HG03196 (cell line): ENCODE results near the gene SIRT3.

Source experiments
- ATAC-seq: cut with Tn5 transposase; IDR thresholded peaks from one replicate; pipeline ENCODE4 v1.9.1; 2021; ENCODE audit not compliant: unreplicated experiment

Gene SIRT3

DNA sequence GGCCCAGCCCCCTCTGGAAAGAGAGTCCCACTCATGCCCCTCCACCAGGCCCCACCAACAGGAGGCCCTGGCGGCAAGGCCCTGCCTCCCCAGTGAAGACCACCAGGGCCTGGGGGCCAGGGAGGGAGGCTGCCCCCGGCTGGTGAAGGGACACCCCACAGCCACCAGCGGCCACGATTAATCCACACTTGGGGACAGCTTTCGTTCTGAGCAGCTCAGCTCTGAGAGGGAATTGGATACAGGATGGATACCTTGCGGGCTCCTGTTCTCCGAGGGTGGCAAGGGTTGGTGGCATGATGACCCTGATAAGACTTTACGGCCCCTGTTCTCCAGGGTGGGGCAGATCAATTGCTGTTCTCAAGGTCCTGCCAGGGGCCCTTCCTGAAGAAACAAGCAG lies 35.2 kb upstream of the SIRT3 start:
- no peak for ATAC-seq

- no peak for ATAC-seq
These were observed 34.5 kb upstream of the SIRT3 start for GRCh38 chr11:270451-271318.

GRCh38 chr11:269146-269890 lies 33.2 kb upstream of the SIRT3 start:
- ATAC-seq = peak; percentile 70

GRCh38 chr11:268716-269145 lies 32.6 kb upstream of the SIRT3 start:
- ATAC-seq = peak; percentile 44

- no peak for ATAC-seq
These were observed 31.4 kb upstream of the SIRT3 start for GRCh38 chr11:267491-267994.

GRCh38 chr11:266676-267439 lies 30.7 kb upstream of the SIRT3 start:
- no peak for ATAC-seq

DNA sequence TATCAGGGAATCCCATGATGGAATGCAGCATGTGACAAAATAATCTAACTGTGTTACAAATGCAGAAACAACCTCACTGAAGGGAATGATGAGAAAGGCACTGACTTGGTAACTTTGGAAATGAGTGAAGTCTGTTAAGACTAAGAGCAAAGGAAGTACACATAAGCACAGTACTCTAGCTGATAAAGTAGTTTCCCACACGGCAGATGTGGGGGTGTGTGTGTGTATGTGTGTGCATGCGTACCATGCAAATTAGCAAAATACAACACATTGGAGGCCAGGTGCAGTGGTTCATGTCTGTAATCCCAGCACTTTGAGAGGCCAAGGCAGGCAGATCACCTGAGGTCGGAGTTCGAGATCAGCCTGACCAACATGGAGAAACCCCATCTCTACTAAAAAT lies 25.5 kb upstream of the SIRT3 start:
- ATAC-seq = no peak

- ATAC-seq = no peak
These were observed 23.3 kb upstream of the SIRT3 start for GRCh38 chr11:259413-259812.

- no peak for ATAC-seq
These were observed 21.8 kb upstream of the SIRT3 start for GRCh38 chr11:257766-258493.

DNA sequence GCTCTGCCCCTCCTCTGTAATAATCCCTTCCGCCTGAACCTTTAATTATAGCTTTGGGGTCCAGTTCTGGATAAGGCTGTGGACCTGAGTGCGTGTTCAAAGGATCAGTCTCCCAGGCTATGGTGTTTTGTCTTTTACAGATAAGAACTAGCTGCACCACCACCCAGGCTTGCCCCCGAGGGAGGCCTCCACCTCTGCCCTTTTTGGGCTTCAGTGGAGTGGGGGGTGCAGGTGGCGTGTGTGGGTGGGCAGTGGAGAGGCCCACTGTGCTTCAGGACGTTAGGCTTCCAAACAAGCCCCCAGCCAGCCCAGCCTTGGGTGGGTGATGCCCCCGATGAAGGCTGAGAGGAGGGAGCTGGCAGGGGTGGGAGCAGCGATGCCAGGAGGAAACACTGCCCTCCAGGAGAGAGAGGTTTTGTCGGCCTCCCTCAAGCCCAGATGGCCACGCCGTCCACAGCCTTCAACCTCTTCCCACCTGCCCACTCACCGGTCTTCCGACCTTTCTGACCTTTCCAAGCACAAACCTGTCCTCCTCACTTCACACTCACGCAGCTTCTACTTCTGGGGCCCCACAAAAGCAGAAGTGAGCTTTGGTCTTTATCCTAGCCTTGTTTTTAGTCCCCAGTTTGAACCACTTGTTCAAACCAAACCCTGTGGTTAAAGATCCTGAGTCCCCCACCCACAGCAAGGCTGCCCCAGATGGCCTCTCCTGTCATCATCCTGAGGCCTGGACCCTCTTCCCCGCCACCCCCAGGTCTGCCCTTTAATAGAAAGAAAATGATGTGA lies 21.0 kb upstream of the SIRT3 start:
- ATAC-seq = no peak

GRCh38 chr11:255816-256215 lies 19.7 kb upstream of the SIRT3 start:
- ATAC-seq = no peak

- ATAC-seq = no peak
These were observed 19.0 kb upstream of the SIRT3 start for GRCh38 chr11:255176-255575.

DNA sequence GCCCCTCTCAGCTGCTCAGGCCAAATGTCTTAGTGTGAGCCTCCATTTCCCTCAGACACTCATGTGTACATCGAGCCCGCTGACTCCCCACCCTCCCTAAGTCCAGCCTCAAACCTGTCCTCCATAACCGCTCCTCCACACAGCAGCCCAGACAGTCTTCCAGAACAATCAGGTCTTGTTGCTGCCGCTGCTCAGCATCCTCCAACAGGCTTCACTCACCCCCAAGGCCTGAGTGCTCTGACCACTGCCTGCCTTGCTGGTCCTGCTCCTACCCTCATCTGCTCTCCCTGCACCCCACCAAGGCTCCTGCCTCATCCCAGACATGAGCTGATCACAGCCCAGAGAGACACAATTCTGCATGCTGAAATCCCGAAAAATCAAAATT lies 17.7 kb upstream of the SIRT3 start:
- no peak for ATAC-seq

GRCh38 chr11:253160-253885 lies 17.2 kb upstream of the SIRT3 start:
- ATAC-seq = no peak

DNA sequence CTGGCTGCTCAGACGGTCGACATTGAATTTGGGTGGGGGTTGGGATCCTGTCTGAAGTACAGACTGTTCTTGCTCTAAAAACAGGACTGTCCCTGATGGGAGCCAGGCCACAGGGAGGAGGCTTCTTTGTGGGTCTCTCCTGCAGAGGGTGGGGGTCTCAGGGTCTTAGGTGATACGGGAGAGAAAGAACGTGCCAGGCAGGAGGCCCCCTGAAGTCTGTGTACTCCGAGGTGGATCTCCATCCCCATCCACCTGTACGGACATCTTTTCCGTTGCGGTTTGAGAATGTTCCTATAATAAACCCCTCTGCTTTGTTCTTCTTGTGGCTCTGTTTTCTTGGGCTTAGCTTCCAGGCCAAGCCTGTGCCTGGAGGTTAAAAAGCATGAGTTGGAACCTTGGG lies 16.5 kb upstream of the SIRT3 start:
- no peak for ATAC-seq

GRCh38 chr11:251550-251949 lies 15.4 kb upstream of the SIRT3 start:
- ATAC-seq = no peak

- no peak for ATAC-seq
These were observed 14.7 kb upstream of the SIRT3 start for GRCh38 chr11:250740-251299.

GRCh38 chr11:250274-250673 lies 14.1 kb upstream of the SIRT3 start:
- ATAC-seq = no peak

DNA sequence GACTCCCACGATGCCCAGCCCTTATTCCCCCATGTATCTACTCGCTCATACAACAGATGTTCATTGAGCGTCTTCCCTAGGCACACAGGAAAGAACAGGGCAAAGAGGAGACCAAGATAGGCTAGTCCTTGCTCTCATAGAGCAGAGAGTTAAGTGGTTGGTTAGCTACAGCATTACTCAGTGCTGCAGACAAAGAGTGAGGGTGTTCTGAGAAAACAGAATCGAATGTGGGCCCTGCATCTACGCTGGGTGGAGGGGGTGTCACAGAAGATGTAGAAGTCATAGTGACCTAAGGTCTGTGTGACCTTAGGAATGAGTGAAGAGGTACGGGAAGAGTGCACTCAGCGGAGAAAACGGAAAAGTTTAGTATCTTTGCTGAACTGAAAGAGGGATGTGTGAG lies 12.9 kb upstream of the SIRT3 start:
- no peak for ATAC-seq
